Nephron (organoid): ENCODE measurements around the gene CARD19.

Experiments used
- H3K27ac Mint-ChIP-seq, 3 experiments: 2 replicates each; pipeline ENCODE4 v1.8.0; 2020; ENCODE audit warnings: mixed read lengths in 3 of 3, mild to moderate bottlenecking in 2 of 3, moderate library complexity in 1 of 3
- H3K27me3 Mint-ChIP-seq: 2 replicates; pipeline ENCODE4 v1.8.0; 2021; ENCODE audit warnings: low read depth, mild to moderate bottlenecking, moderate library complexity, mixed read lengths
- H3K36me3 Mint-ChIP-seq: 2 replicates; pipeline ENCODE4 v1.8.0; 2020; ENCODE audit warnings: low read depth, mixed read lengths
- H3K4me1 Mint-ChIP-seq: 2 replicates; pipeline ENCODE4 v1.8.0; 2020; ENCODE audit warnings: mixed read lengths
- H3K4me3 Mint-ChIP-seq, 3 experiments: 2 replicates each; pipeline ENCODE4 v1.8.0; 2020; ENCODE audit warnings: mild to moderate bottlenecking in 3 of 3, mixed read lengths in 3 of 3, moderate library complexity in 2 of 3
- H3K9me3 Mint-ChIP-seq: 2 replicates; pipeline ENCODE4 v1.8.0; 2020; ENCODE audit warnings: mixed read lengths
- TF ChIP-seq, protein P1 (sequence below), 3 experiments: fragments of 200-600 bp; sonication (generic); IDR thresholded peaks; one replicate each; pipeline ENCODE4 v1.5.0; 2021; ENCODE audit warnings: antibody characterized with exemption in 3 of 3; ENCODE audit not compliant: unreplicated experiment in 3 of 3

CARD19 gene

GRCh38 chr9:93058355-93059010 is 37.5 kb upstream of the CARD19 start, which contains the start of gene SUSD3:
Gene SUSD3, plus strand, starts transcription at chr9:93058701. Its CDS starts 42 bp downstream, at chr9:93058743.
- TF ChIP-seq, protein P1, sequence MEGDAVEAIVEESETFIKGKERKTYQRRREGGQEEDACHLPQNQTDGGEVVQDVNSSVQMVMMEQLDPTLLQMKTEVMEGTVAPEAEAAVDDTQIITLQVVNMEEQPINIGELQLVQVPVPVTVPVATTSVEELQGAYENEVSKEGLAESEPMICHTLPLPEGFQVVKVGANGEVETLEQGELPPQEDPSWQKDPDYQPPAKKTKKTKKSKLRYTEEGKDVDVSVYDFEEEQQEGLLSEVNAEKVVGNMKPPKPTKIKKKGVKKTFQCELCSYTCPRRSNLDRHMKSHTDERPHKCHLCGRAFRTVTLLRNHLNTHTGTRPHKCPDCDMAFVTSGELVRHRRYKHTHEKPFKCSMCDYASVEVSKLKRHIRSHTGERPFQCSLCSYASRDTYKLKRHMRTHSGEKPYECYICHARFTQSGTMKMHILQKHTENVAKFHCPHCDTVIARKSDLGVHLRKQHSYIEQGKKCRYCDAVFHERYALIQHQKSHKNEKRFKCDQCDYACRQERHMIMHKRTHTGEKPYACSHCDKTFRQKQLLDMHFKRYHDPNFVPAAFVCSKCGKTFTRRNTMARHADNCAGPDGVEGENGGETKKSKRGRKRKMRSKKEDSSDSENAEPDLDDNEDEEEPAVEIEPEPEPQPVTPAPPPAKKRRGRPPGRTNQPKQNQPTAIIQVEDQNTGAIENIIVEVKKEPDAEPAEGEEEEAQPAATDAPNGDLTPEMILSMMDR (IDR thresholded peaks at IDR 0.05; ENCODE audit: unreplicated experiment in 3 of 3): no peak
- Mint-ChIP-seq H3K4me3 (peak within 1 kb of the TSS; percentile 56 to 64 (median 61)), H3K27ac (peak within 1 kb of the TSS in 2 of 3 experiments; percentile 70 to 92), H3K36me3 (no peaks in the 10 kb centered on the region), H3K4me1 (peaks cover 29% of the 10 kb centered on the region), H3K9me3 (no peaks in the 10 kb centered on the region), H3K27me3 (peaks cover 22% of the 10 kb centered on the region)

- no peak overlapping the region for H3K27ac Mint-ChIP-seq
- H3K36me3 Mint-ChIP-seq: no peaks in the 10 kb centered on the region
- TF ChIP-seq, protein P1 (IDR thresholded peaks at IDR 0.05; ENCODE audit: unreplicated experiment in 3 of 3): no peak
- peaks cover 25% of the 10 kb centered on the region for H3K4me1 Mint-ChIP-seq
- peaks cover 18% of the 10 kb centered on the region for H3K27me3 Mint-ChIP-seq
- H3K9me3 Mint-ChIP-seq: no peaks in the 10 kb centered on the region
- H3K4me3 Mint-ChIP-seq: peak overlapping the region; percentile 56 to 64 (median 58)
Observed at GRCh38 chr9:93059011-93059714, 36.9 kb upstream of the CARD19 start.

DNA sequence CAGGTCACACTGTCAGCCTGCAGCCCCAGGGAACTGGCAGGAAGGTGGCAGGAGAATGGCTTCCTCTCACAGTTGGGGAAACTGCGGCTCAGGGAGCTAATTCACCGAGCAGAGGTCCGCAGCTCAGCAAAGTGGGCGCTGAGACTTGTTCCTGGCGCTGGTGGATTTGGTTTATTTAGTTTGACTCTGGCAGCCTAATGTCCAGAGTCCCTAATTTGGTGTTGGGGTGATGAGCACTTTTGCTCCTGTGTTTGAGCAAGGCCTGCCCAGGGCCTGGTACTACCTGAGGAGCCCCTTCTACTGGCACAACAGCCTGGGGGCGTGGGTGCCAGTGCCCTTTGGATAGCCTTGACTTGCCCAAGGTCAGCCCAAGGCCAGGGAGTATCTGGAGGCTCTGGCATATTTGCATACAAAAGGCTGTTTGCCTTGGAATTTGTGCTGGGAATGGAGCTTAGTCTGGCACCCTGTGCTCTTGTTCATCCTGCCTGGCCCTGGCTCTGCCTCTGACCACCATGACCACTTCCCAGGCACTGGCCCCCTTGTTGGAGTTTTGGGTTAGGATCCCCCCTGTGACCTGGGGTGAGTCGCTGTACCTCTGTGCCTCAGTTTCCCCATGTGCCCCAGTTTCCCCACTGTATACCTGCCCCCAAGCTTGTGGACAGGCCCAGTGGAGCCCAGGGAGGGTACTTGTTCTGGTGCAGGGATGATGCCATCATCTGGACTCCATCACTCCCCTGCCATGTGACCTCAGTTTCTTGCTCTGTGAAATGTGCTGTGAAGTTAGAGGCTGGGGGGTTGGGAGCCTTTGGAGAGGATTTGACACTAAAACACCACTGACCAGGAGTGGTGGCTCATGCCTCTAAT is 36.1 kb upstream of the CARD19 start:
- Mint-ChIP-seq H3K4me1 (peaks cover 27% of the 10 kb centered on the region), H3K4me3 (peak overlapping the region in 1 of 3 experiments; percentile 23), H3K27ac (peak overlapping the region in 1 of 3 experiments; percentile 47), H3K36me3 (no peaks in the 10 kb centered on the region), H3K27me3 (peaks cover 18% of the 10 kb centered on the region), H3K9me3 (no peaks in the 10 kb centered on the region)
- TF ChIP-seq, protein P1 (IDR thresholded peaks at IDR 0.05; ENCODE audit: unreplicated experiment in 3 of 3): no peak

DNA sequence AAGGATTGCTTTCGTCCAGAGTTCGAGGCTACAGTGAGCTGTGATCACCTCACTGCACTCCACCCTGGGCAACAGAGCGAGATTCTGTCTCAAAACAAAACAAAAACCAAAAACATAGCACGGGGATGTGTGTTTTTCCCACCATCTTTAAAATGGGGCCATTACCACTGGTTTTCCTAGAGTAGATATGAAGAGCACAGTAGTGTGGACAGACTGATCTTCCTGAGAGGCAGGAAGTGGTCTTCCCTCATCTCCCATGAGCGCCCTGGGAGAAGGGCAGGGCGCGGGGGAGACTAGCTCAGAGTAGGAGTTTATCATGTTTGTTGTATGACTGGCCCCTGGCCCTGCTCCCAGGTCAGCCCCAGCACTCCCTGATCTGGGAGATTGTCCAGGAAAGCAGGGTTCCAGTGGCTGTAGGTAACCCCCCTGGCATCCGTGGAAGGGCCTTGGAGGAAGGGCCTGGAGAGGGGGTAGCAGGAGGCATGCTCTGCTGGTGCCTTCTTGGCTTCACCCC is 35.2 kb upstream of the CARD19 start:
- Mint-ChIP-seq H3K4me1 (peaks cover 31% of the 10 kb centered on the region), H3K9me3 (no peaks in the 10 kb centered on the region), H3K27ac (peak overlapping the region; percentile 47 to 75 (median 61)), H3K36me3 (no peaks in the 10 kb centered on the region), H3K27me3 (peaks cover 18% of the 10 kb centered on the region), H3K4me3 (peak overlapping the region in 1 of 3 experiments; percentile 23)
- TF ChIP-seq, protein P1 (IDR thresholded peaks at IDR 0.05; ENCODE audit: unreplicated experiment in 3 of 3): no peak

DNA sequence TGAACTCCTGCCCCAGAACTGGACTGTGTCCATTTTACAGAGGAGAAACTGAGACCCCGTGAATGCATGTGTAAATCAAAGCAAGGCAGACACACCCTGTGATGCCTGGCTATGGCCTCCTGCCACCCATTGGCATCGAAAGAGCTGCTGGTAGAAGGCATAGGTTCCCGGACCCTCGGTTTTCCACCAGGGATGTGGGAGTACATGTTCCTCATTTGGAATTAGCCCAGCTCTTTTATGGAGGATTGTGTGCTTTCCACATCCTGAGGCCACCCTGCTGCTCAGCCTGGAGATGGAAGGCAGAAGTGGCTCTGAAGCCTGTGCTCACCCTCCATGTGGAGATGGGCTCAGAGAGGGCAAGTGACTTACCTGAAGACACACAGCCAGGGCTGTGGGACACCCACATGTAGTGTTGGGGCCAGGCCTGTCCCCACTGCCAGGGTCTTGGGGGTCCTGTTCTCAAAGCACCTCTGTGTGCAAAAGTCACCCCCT is 34.7 kb upstream of the CARD19 start:
- H3K27me3 Mint-ChIP-seq: peaks cover 18% of the 10 kb centered on the region
- no peaks in the 10 kb centered on the region for H3K9me3 Mint-ChIP-seq
- TF ChIP-seq, protein P1 (IDR thresholded peaks at IDR 0.05; ENCODE audit: unreplicated experiment in 3 of 3): no peak
- H3K36me3 Mint-ChIP-seq: no peaks in the 10 kb centered on the region
- H3K27ac Mint-ChIP-seq: peak overlapping the region in 2 of 3 experiments; percentile 47 to 90
- H3K4me3 Mint-ChIP-seq: no peak overlapping the region
- H3K4me1 Mint-ChIP-seq: peaks cover 31% of the 10 kb centered on the region
